Nephron (organoid): ENCODE data around the gene SRGAP3.

Source experiments
- H3K27ac Mint-ChIP-seq, 3 experiments: 2 replicates each; pipeline ENCODE4 v1.8.0; 2020; ENCODE audit warnings: mixed read lengths in 3 of 3, mild to moderate bottlenecking in 2 of 3, moderate library complexity in 1 of 3
- H3K27me3 Mint-ChIP-seq: 2 replicates; pipeline ENCODE4 v1.8.0; 2021; ENCODE audit warnings: low read depth, mild to moderate bottlenecking, moderate library complexity, mixed read lengths
- H3K36me3 Mint-ChIP-seq: 2 replicates; pipeline ENCODE4 v1.8.0; 2020; ENCODE audit warnings: low read depth, mixed read lengths
- H3K4me1 Mint-ChIP-seq: 2 replicates; pipeline ENCODE4 v1.8.0; 2020; ENCODE audit warnings: mixed read lengths
- H3K4me3 Mint-ChIP-seq, 3 experiments: 2 replicates each; pipeline ENCODE4 v1.8.0; 2020; ENCODE audit warnings: mild to moderate bottlenecking in 3 of 3, mixed read lengths in 3 of 3, moderate library complexity in 2 of 3
- H3K9me3 Mint-ChIP-seq: 2 replicates; pipeline ENCODE4 v1.8.0; 2020; ENCODE audit warnings: mixed read lengths
- CTCF ChIP-seq, 3 experiments: fragments of 200-600 bp; sonication (generic); IDR thresholded peaks; one replicate each; pipeline ENCODE4 v1.5.0; 2021; ENCODE audit warnings: antibody characterized with exemption in 3 of 3; ENCODE audit not compliant: unreplicated experiment in 3 of 3

The SRGAP3 gene

DNA sequence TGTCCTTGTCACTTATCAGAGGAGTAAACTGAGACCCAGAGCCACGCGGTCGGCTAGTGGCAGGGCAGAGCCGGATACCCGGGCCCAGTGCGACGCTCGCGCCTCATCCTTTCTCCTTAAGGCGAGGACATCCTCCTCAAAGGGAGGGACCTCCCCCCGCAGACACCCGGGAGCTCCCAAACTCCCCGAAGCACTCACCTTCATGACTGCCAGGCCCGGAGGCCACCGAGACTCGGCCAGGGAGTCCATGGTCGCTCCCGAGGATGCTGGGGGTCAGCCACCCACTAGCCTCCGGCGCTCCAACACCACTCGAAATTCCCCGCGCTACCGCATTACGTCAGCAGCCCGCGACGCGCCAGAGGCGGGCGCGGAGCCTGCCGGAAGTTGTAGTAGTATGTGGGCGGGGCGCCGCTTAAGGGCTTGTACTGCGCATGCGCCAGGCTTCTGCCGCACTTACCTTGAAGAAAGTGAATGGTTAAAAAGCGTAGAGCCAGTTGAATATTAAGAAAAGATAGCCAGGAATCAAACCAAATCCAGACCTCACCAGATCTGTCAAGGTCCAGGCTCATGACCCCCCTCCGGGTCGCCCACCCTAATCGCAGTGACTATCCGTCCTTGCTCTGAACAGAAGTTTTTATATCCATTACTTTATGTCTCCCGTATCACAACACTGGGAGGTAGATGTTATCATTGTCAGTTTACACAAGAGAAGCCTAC, 286.2 kb downstream of the SRGAP3 start, which contains the start of gene RAD18:
RAD18 (minus strand) TSS at position 336 of the 717 bp plus-strand sequence; CDS start at position 249, 87 bp downstream.
- Mint-ChIP-seq H3K4me3 (peak within 1 kb of the TSS; percentile 89 to 97 (median 91)), H3K27ac (peak within 1 kb of the TSS; percentile 80 to 84 (median 81)), H3K9me3 (no peaks in the 10 kb centered on the region), H3K4me1 (peaks cover 25% of the 10 kb centered on the region), H3K36me3 (no peaks in the 10 kb centered on the region), H3K27me3 (peaks cover 4% of the 10 kb centered on the region)
- no peak for TF ChIP-seq CTCF (IDR thresholded peaks at IDR 0.05; ENCODE audit: unreplicated experiment in 3 of 3)

GRCh38 chr3:8962226-8962861, 287.1 kb downstream of the SRGAP3 start:
- TF ChIP-seq CTCF (IDR thresholded peaks at IDR 0.05; ENCODE audit: unreplicated experiment in 3 of 3), result no peak
- peak overlapping the region in 1 of 3 experiments; percentile 84 for H3K27ac Mint-ChIP-seq
- H3K4me1 Mint-ChIP-seq, result peaks cover 25% of the 10 kb centered on the region
- H3K9me3 Mint-ChIP-seq, result no peaks in the 10 kb centered on the region
- H3K4me3 Mint-ChIP-seq, result peak overlapping the region; percentile 89 to 97 (median 91)
- H3K27me3 Mint-ChIP-seq, result peaks cover 4% of the 10 kb centered on the region
- no peaks in the 10 kb centered on the region for H3K36me3 Mint-ChIP-seq

DNA sequence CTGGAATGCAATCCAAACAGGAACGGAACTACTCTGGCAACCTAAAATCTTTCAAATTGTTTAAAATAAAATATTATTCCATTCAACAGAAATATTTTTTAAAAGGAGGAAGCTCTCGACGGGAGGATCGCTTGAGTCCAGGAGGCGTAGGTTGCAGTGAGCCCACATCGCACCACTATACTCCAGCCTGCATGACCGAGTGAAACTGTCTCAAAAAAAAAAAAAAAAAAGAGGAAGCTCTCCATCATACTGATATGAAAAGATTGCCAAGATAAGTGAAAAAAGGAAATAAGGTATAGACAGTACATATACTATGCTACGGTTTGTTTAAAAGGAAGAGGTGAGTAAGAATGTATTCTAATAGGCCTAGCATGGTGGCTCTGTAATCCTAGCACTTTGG, 289.8 kb downstream of the SRGAP3 start:
- no peak overlapping the region for H3K27ac Mint-ChIP-seq
- no peaks in the 10 kb centered on the region for H3K9me3 Mint-ChIP-seq
- H3K27me3 Mint-ChIP-seq, result no peaks in the 10 kb centered on the region
- H3K4me3 Mint-ChIP-seq, result peak overlapping the region; percentile 8 to 89 (median 17)
- peaks cover 4% of the 10 kb centered on the region for H3K36me3 Mint-ChIP-seq
- peaks cover 35% of the 10 kb centered on the region for H3K4me1 Mint-ChIP-seq
- no peak for TF ChIP-seq CTCF (IDR thresholded peaks at IDR 0.05; ENCODE audit: unreplicated experiment in 3 of 3)

GRCh38 chr3:8954938-8955763, 294.3 kb downstream of the SRGAP3 start:
- peaks cover 4% of the 10 kb centered on the region for H3K36me3 Mint-ChIP-seq
- no peaks in the 10 kb centered on the region for H3K9me3 Mint-ChIP-seq
- no peaks in the 10 kb centered on the region for H3K27me3 Mint-ChIP-seq
- H3K27ac Mint-ChIP-seq, result peak overlapping the region in 1 of 3 experiments; percentile 42
- no peak overlapping the region for H3K4me3 Mint-ChIP-seq
- TF ChIP-seq CTCF (IDR thresholded peaks at IDR 0.05; ENCODE audit: unreplicated experiment in 3 of 3), result no peak
- H3K4me1 Mint-ChIP-seq, result peaks cover 17% of the 10 kb centered on the region

GRCh38 chr3:8953313-8953712, 296.1 kb downstream of the SRGAP3 start:
- no peak for TF ChIP-seq CTCF (IDR thresholded peaks at IDR 0.05; ENCODE audit: unreplicated experiment in 3 of 3)
- peaks cover 4% of the 10 kb centered on the region for H3K36me3 Mint-ChIP-seq
- H3K9me3 Mint-ChIP-seq, result no peaks in the 10 kb centered on the region
- peaks cover 17% of the 10 kb centered on the region for H3K4me1 Mint-ChIP-seq
- no peak overlapping the region for H3K27ac Mint-ChIP-seq
- no peak overlapping the region for H3K4me3 Mint-ChIP-seq
- H3K27me3 Mint-ChIP-seq, result no peaks in the 10 kb centered on the region
